HG02938 (cell line): ENCODE results near the gene KIZ.
"Not testable (repeated sequence)": the region's sequence is repeated elsewhere in the genome, so short reads cannot be mapped to it uniquely, and the experiment has no call there.

Experiments used
- ATAC-seq: cut with Tn5 transposase; IDR thresholded peaks from one replicate; pipeline ENCODE4 v1.9.1; 2021; ENCODE audit warnings: mild to moderate bottlenecking, moderate library complexity; ENCODE audit not compliant: unreplicated experiment

The KIZ gene

DNA sequence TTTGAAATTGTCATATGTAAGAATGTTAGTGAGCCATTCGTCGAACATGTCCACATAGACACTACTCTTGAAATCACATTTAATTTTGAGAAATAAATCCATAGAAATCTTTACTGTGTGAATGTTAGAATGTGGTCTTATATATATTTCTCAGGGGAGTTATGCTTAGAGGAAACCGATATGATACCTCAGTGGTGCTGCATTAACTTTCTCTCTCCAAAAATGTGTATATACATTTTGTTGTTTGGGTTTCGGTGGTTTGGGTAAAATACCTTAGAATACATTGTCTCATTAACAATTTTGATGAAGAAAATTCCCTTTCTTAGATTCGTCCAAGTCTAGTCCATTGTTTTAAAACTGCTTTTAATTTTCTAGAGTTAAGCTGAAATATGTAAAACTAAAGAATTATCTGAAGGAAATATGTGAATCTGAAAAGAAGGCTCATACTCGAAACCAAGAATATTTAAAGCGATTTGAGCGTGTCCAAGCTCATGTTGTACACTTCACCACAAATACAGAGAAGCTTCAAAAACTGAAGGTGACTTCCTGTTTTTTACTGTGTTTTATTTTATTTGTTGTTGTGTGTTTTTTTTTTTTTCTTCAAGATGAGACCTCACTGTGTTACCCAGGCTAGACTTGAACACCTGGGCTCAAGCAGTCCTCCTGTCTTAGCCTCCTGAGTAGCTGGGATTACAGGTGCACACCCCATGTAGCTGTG lies 10.3 kb downstream of the KIZ start:
- no peak for ATAC-seq

DNA sequence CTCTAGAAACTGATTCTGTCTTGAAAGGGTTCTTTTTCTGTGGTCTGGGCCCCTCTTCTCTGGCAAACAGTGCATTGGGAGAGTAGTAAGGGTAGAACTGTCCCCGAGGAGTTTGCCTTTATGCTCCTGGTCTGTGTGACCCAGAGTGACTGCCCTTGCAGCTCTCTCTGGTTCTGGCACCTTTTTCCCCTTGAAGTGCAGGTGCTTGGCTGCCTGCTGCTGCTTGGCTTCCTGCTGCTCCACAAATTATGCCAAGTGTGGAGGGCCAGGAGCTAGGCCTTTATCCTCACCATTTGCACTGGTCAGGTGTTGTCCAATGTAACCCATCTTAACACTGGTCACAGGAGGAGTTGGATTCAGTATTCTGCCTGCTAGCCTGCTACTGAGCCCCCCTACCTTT lies 11.2 kb downstream of the KIZ start:
- ATAC-seq, result no peak

DNA sequence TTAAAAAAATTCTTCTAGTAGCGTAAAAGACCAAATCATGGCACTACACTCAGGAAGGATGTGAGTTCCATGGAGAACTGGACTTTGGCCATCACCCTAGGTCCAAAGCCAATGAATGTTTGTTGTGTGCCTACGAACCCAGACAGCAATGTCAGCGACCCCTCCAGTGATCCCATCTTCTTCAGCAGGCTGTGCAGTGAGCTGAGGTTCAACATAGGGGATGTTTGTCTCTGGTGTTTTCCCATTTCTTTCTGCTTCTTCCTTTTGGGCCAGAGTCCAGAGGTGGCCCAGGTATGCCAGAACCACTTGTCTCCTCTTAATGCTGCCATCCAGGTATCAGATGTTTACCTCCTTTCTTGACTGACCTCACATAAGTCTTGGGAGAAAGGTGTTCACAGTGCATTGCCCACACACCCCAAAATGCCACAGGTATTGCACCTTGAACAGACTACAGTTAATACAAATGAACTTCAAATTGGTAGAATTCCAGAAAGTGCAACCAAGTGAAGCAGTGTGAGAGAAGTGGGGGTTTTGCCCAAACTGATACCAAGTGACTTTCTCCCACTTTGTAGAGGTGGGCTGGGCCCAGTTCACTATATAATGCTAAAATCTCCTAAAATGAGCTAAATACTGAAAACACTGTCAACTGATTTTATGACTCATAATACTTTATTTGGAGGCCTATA lies 14.1 kb downstream of the KIZ start:
- no peak for ATAC-seq

DNA sequence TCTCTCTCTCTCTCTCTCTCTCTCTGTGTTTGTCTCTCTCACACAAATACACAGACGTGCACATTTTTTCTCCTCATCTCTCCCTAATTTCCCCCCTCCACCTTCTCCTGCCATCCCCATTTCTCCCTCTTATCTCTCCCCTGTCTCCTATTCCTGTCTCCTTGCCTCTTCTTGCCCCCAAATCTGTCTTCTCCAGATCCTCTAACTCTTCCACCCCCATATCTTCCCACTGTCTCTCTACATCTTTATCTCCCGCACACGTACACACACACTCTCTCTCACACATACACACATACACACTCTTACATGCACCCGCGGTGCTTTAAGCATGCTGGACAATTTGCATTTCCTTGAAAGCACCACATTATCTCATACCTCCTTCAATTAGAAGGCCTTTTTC lies 15.9 kb downstream of the KIZ start:
- ATAC-seq, result no peak

- no peak for ATAC-seq
Observed at GRCh38 chr20:21143194-21143890, 17.5 kb downstream of the KIZ start.

DNA sequence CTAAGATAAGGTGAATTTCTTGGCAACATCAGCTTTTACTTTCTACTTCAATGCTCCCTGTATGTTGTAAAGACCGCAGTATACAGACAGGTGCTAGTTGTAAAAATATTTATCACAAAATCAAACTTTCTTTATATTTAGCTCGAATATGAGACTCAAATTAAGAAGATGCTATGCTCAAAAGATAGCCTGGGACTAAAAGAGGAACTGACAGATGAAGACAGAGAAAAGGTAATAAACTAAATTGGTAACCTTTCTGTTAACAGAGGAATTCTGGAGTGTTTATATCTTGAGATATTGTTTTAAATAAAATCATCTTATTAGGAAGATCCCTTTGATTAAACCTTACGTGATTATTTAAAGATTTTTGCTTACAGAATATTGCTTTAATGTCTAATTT lies 19.5 kb downstream of the KIZ start:
- no peak for ATAC-seq

DNA sequence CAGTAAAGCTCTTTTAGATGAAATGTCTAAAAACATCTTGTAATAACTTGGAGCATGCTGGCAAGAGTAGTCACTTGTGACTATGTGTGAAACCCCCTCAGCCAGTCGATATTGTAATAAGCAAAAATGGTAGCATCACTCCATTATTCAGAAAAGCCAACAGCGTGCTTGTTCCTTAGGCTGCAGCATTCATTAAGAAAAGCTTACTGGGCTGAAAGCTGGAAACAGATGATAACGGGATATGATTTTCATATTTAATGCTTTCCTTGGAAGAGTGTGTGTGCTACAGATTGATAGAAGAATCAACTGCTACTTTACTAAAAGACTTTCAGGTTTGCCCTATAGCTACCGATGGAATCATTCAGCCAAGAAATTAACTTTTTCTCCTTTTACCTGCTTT lies 20.3 kb downstream of the KIZ start:
- no peak for ATAC-seq

GRCh38 chr20:21147593-21147992 lies 21.7 kb downstream of the KIZ start:
- ATAC-seq, result no peak

GRCh38 chr20:21149344-21149743 lies 23.5 kb downstream of the KIZ start:
- no peak for ATAC-seq

DNA sequence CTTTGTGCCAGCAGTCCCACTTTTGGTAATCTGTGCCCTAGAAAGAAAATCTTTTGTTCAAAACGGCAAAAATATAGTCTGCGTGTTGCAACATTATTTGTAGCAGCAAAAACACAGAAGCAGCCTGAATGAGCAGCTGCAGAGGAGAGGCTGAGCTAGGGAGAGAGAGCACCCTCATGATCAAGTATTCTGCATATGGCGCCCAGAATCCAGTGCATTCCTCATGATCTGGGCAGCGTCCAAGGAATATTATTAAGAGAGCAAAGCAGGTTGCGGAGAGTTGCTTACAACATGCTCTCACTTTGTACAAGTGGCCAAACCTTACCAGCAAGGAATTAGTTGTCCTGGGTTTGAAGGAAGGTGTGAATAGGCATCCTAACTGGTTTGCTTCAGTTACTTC lies 25.9 kb downstream of the KIZ start:
- ATAC-seq, result no peak

GRCh38 chr20:21154692-21155091 lies 28.8 kb downstream of the KIZ start:
- no peak for ATAC-seq

- no peak for ATAC-seq
Observed at GRCh38 chr20:21155268-21155667, 29.4 kb downstream of the KIZ start.

DNA sequence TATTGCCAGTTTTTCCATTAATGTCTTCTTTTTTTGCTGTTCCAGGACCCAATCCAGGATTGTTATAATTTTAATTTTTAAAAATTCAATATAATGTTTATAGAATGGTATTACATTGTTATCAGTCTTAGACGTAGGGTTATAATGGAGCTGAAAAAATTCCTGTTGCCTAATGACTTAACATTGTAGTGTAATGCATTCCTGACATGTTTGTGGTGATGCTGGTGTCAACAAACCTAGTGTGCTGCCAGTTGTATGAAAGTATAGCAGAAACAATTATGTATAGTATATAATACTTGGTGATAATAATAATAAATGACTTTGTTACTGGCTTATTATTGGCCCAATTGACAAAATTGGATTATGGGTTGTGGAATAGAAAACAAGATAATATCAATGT lies 30.4 kb downstream of the KIZ start:
- no peak for ATAC-seq

DNA sequence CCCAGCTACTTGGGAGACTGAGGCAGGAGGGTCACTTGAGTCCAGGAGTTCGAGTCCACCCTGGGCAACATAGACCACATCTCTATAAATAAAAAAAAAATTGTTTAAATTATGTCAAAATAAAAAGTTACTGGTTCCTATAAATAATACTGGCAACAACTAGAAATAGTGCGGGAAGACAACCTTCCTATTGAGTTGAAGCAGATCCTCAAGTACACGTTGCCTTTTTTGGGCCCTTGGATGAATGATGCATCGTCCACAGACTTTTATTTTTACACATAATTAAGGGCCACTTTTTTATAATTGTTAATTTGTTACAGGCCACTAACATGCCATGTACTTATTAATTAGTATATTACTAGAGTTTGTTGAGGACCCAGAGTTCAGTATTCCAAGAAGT lies 31.1 kb downstream of the KIZ start:
- no peak for ATAC-seq

- ATAC-seq, result no peak
Observed at GRCh38 chr20:21159658-21160380, 33.9 kb downstream of the KIZ start.

GRCh38 chr20:21161926-21162325 lies 36.0 kb downstream of the KIZ start:
- ATAC-seq, result no peak

GRCh38 chr20:21162631-21163030 lies 36.7 kb downstream of the KIZ start:
- ATAC-seq, result no peak

DNA sequence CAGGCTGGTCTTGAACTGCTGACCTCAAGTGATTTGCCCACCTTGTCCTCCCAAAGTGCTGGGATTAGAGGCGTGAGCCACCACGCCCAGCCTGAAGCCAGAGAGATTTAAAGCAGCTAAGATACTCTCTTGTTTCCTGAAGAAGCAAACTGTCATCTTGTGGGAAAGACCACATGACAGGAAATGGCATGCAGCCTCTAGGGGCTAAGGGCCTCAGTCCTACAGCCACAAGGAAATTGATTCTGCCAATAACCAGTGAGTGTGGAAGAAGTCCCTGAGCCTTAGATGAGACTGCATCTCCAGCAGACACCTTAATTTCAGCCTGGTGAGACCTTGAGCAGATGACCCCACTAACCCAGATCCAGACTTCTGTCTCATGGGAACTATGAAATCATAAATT lies 40.9 kb downstream of the KIZ start:
- peak; percentile 40 for ATAC-seq

DNA sequence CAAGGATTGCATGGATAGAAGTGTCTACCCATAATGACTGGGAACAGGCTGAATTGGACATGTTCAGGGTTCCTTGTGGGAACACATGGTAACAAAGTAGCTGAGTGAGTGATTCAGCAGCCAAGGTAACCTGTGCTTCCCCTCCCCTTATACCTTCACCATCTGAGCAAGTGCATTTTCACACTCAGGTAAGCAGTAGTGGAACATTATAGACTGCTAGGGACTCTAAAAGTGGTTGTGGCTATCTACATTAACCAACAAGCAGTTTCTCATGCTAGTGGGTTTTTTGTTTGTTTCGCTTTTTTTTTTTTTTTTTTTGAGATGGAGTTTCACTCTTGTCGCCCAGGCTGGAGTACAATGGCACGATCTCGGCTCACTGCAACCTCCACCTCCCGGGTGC lies 41.4 kb downstream of the KIZ start:
- peak; percentile 56 for ATAC-seq

- ATAC-seq, result not testable (repeated sequence)
Observed at GRCh38 chr20:21168061-21168460, 42.2 kb downstream of the KIZ start.

DNA sequence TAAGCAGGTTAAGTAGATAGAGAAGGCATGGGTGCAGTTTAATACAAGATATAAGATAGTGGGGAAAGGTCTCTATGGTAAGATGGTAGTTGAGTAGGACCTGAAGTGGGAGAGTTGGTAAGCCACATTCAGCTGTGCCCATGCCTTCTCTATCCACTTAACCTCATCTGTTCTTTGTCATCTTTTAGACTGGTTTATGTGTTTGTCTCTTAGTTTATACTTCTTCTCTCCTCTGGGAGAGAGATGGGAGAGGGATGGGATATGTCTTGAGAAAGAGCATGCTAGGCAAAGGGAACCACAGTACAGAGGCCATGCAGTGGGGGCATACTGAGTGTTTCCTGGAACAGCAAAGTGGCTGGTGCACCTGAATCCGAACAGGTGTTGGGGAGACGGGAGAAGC lies 46.7 kb downstream of the KIZ start:
- no peak for ATAC-seq

DNA sequence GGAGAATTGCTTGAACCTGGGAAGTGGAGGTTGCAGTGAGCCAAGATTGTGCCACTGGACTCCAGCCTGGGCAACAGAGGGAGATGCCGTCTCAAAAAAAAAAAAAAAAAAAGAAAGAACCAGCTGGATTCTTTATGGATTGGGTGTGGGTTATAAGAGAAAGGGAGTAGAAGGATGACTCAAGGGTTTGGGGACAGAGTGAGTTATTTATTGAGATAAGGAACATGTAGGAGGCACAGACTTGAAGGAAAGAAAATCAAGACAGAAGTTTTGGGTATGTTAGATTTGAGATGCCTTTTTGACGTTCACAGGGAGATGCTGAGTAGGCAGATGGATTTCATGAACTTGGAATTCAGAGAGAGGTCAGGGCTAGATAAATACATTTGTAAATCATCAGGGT lies 47.6 kb downstream of the KIZ start:
- no peak for ATAC-seq
